NCI-H774 (cell line): ENCODE measurements around the gene MRPL17.
"Not testable (repeated sequence)": the region's sequence is repeated elsewhere in the genome, so short reads cannot be mapped to it uniquely, and the experiment has no call there.

ENCODE experiments used
- DNase-seq: peaks from one replicate; lab custom pipeline; 2025; lab: John Stamatoyannopoulos, UW

MRPL17 gene

GRCh38 chr11:6682936-6683861 is at the start of gene MRPL17:
Gene MRPL17, minus strand, starts transcription at chr11:6683340. Its CDS starts 44 bp downstream, at chr11:6683296.
- peak; percentile 98 for DNase-seq

GRCh38 chr11:6727971-6728760 is 45.0 kb upstream of the MRPL17 start:
- DNase-seq = no peak

GRCh38 chr11:6725386-6725896 is 42.3 kb upstream of the MRPL17 start:
- no peak for DNase-seq

GRCh38 chr11:6724013-6724412 is 40.9 kb upstream of the MRPL17 start:
- DNase-seq = no peak

DNA sequence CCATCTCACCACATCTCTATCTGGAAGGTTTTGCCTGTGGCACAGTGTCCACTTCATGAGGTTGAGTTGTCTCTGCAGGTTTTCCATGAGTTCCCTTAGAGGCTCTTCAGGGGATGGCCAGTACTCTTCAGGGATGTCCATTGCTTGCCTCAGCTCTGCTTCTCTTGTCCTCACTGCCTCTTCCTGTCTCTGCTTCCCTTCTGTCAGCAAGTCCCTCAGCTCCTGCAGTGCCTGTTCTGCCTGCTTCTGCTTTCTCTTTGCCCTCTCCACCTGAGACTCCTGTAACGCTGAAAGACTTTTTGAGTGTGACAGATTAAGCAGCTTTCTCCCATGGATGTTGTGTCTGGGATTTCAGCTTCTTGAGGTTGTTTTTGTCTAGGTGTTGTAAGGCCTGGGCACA is 38.2 kb upstream of the MRPL17 start:
- DNase-seq = no peak

GRCh38 chr11:6719576-6719975 is 36.4 kb upstream of the MRPL17 start:
- DNase-seq = no peak

DNA sequence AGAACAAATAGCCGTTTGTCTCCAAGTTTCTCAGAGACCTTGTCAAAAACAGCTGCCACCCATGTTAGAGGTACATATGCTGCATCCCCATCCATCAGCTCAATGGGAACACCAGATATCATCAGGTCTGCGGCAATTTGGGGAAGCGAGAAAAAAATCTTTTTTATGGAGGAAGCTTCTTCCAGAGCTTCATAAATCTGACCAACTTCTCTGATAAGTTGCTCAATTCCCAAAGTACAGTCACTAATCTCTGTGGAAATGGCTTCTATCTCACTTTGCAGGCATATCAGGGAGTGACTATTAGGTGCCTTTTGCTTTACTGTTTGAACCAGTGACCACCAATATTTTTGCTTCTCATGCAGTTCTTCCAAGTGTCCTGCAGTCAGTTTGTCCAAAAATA is 34.3 kb upstream of the MRPL17 start:
- no peak for DNase-seq

DNA sequence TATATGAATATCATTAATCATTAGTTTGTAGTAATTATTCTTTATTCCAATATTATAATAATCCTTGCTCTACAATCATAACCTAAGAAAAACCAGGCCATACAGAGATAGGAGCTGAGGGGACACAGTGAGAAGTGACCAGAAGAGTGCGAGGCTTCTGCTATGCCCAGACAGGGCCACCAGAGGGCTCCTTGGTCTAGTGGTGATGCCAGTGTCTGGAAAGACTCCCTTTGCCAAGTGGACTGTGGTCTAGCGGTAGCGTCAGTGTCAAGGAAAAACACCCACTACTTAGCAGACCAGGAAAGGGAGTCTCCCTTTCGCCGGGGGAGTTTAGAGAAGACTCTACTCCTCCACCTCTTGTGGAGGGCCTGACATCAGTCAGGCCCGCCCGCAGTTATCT is 28.4 kb upstream of the MRPL17 start:
- not testable (repeated sequence) for DNase-seq

- no peak for DNase-seq
Observed at GRCh38 chr11:6708876-6709275, 25.7 kb upstream of the MRPL17 start.

- DNase-seq = peak; percentile 29
Observed at GRCh38 chr11:6705905-6706535, 22.9 kb upstream of the MRPL17 start.

DNA sequence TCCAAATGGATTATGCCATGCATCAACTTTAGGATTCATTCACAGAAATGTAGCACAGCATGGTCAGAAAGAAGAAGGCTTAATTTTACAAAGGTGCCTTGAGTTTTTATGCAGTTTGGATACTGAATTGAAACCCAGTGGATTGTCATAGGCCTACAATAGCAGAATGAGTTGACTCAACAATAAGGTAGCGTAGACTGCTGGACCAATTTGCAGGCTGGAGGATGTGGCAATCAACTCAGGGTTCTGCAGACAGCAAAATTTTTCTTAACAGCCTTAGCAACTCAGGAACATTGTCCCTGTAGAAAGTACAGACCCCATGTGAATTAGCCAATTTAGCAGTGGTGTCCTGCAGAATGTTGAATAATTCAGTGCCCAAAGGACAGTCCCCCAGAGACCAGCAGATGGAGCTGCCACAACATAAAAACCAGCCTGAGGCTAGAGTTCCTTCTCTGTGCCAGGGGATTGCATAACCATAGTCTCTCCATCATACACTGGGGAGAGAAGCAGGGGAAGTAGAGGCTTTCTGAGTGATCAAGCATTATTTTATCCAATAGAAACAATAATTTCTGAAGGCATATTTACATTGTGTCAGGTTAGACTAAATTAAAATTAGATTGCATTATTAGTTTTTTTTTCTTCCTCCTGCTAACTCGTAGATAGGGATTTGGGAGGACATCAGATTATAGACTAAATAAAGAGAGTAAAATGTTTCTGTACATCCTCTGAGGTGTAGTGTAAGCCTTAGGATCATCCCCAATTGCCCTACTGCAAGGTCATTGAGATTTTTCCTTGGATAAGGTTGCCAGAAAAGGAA is 20.3 kb upstream of the MRPL17 start:
- DNase-seq = no peak

GRCh38 chr11:6701955-6702354 is 18.8 kb upstream of the MRPL17 start:
- not testable (repeated sequence) for DNase-seq

- DNase-seq = no peak
Observed at GRCh38 chr11:6695377-6695776, 12.2 kb upstream of the MRPL17 start.

DNA sequence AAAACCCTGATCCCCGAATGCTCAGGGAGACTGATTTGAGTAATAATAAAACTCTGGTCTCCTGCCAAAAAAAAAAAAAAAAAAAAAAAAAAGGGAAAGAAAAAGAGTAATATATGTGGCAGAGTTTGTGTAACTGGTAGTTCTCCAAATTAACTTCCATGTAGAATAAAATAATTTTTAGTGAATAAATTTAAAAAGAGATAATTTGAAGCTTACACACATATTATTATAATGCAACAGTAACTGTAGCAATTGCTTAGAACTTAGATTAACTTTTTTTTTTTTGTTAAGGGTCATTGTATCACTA is 11.0 kb upstream of the MRPL17 start:
- DNase-seq = no peak

- DNase-seq = no peak
Observed at GRCh38 chr11:6693342-6694228, 10.4 kb upstream of the MRPL17 start.

DNA sequence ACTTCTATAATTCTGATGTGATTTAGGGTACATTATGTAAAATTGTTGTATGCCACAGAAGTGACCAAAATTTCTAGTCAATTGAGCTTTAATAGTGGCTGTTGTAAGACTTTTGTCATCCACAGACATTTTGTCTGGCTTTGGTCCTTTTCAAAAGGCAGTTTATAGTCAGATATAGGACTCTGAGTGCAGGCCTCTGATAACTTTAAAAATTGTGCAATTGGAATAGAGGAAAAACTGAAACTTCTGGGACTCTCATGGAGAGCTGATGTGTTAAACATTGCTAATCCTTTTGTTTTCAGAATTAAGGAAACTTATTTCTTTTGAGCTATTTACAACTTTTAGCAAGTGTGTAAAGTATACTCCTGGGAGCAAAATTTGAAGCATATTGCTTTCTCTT is 9.0 kb upstream of the MRPL17 start:
- DNase-seq = no peak

- not testable (repeated sequence) for DNase-seq
Observed at GRCh38 chr11:6690431-6691132, 7.4 kb upstream of the MRPL17 start.

GRCh38 chr11:6687876-6688275 is 4.7 kb upstream of the MRPL17 start:
- DNase-seq = no peak

DNA sequence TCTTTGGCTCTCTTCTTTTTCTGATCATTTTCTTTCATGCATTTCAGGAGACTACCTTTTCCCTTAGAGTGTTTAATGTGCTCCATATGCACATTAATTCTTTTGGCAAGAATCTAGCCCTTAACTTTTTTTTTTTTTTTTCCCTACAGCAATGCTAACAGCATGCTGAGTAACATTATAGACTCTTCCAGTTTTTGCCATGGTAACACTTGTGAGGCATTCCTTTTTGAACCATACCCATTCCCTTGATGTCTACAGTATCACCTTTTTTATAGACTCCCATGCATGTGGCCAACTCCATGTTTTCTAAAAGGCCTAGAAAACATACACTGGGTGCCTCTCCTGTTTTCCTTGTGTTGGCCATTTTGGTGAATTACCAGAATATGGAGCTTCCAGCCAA is 2.9 kb upstream of the MRPL17 start:
- DNase-seq = no peak

DNA sequence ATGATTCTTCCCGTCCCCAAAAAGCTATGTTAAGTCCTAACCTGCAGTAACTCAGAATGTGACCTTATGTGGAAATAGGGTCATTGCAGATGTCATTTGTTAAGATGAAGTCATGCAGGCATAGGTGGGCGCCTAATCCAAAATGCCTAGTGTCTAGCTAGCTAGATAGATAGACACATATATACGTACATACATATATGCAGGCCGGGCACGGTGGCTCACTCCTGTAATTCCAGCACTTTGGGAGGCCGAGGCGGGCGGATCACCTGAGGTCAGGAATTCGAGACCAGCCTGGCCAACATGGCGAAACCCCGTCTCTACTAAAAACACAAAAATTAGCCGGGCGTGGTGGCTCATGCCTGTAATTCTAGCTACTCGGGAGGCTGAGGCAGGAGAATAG is 928 bp upstream of the MRPL17 start:
- DNase-seq = not testable (repeated sequence)
